CD1c-positive myeloid dendritic cell (primary cell): ENCODE measurements around the gene JAGN1.
"Not testable (repeated sequence)": the region's sequence is repeated elsewhere in the genome, so short reads cannot be mapped to it uniquely, and the experiment has no call there.

Experiments used
- DNase-seq: peaks from one replicate; pipeline ENCODE4 v3.0.0-alpha.2; 2016; ENCODE audit errors: extremely low spot score

The JAGN1 gene

DNA sequence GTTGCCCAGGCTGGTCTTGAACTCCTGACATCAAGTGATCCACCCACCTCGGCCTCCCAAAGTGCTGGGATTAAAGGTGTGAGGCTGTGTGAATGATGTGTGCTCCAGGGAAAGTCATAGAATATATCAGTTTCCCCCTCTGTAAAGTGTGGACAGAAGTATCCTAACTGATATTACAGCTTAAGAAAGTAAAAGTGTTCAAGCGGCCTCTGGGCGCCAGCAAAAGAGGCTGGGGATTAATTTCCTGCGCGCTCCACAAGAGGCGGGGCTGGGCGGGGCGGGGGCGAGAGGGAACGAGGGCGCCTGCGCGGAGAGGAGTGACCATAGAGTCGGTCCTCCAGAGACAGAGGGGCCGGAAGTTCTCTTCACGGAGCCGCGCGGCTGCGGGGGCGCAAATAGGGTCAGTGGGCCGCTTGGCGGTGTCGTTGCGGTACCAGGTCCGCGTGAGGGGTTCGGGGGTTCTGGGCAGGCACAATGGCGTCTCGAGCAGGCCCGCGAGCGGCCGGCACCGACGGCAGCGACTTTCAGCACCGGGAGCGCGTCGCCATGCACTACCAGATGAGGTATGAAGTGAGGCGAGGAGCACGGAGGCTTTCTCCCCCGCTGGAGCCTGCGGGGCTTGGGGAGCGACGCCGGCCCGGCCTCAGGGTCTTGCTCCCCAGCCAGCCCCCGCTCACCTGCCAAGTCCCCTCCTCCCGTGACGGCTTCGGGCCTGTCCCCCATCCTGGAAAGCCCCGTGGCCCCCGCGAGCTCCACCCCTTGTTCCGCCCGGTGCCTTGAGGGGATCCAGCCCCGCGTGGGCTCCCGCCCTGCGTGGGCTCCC lies at the start of gene JAGN1:
Gene JAGN1, plus strand, starts transcription at position 362 of the 823 bp plus-strand sequence. Its CDS starts 113 bp downstream, at position 475.
- DNase-seq = peak; percentile 97

- no peak for DNase-seq
These were observed 49.4 kb upstream of the JAGN1 start for GRCh38 chr3:9841015-9841414.

DNA sequence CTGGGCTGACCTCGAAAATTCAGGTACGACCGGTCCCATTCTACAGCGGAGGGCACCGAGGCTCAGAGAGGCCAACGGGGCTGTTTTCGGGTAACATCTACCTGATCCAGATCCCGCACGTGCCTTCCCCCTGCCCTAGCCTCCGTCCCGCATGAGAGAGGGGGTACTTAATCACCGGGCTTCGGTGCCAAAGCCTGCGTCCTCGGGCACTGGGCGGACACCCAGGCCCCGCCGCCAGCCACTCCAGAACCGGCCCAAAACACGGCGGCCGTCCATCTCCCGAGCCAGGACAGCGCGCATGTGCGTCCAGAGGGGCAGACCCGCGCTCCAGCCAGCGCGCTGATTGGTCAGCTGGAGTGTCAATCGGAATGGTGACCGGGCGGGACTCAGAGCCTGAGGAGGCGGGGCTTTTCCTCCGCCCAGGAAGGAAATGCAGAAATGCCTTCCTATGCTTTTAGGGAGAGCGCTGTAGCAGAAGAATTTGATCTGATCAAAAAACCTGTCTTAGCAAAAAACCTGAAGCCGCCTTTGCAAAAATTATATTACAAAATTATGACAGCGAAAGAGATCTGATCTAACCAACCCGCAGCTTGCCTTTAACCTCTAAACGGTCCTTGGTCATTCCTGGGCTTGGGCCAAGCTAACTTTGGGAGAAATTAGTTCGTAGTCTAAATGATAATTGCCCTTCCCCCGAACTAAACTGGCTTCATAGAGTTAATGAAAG lies 46.5 kb upstream of the JAGN1 start, which contains the start of gene RPUSD3:
Gene RPUSD3, minus strand, starts transcription at position 294 of the 724 bp plus-strand sequence. Its CDS starts 18 bp downstream, at position 276.
- peak; percentile 98 for DNase-seq

GRCh38 chr3:9846231-9846630 lies 44.2 kb upstream of the JAGN1 start:
- DNase-seq = no peak

GRCh38 chr3:9846931-9847488 lies 43.4 kb upstream of the JAGN1 start:
- no peak for DNase-seq

DNA sequence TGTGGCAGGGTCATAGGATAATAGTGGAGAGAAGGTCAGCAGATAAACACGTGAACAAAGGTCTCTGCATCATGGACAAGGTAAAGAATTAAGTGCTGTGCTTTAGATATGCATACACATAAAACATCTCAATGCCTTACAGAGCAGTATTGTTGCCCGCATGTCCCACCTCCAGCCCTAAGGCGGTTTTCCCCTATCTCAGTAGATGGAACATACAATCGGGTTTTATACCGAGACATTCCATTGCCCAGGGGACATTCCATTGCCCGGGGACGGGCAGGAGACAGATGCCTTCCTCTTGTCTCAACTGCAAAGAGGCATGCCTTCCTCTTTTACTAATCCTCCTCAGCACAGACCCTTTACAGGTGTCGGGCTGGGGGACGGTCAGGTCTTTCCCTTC lies 42.5 kb upstream of the JAGN1 start:
- not testable (repeated sequence) for DNase-seq

- peak; percentile 46 for DNase-seq
These were observed 41.5 kb upstream of the JAGN1 start for GRCh38 chr3:9848860-9849259.

DNA sequence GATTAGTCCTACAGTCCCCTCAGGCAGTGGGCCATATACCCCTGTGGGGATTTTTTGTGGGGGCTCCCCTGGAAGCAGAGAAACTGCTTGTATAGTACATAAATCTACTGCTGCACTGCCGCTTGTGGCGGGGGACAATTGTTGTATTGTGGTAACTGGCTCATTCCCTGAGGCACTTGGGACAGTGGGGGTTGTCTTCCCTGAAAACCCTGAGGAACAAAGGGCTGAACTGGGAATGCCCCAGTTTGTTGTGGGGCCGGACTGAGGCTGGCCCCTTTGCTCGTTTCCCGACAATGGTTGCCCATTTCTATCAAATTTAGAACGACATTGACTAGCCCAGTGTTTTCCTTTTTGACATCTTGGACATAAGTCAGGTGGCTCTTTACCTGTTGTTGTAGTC lies 39.0 kb upstream of the JAGN1 start:
- not testable (repeated sequence) for DNase-seq

DNA sequence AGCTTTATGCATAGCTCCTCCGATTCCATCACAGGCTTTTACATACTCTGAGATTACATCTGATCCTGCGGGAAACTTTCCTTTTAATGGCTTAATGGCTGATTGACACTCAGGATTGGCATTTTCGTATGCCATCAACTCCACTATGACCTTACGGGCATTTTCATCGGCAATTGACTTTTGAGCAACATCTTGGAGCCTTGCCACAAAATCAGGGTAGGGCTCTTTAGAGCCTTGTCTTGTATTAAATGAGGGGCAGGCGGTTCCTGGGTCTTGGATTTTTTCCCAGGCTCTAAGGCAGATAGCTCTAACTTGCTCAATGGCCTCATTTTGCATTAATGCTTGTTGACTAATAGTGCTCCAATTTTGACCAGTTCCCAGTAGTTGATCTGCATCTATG lies 38.5 kb upstream of the JAGN1 start:
- DNase-seq = not testable (repeated sequence)

DNA sequence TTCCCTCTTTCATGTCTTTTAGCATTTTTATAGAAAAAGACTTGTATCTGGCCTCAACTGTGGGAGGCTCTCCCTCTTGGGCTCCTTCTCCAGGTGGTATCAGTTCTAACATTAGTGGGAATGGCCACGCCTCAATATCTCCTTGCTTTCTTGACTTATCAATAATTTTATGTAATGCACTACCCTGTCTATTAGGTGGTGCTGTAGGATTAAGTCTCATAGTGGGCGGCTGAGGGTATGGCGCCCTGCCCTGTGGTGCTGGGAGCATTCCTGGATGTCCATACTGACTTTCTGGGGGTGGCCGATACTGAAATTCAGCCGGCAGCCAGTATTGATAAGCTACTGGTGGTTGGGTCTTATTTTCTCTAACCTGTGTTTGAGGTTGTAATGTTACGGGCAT lies 37.9 kb upstream of the JAGN1 start:
- no peak for DNase-seq

GRCh38 chr3:9854291-9854940 lies 36.0 kb upstream of the JAGN1 start:
- not testable (repeated sequence) for DNase-seq

DNA sequence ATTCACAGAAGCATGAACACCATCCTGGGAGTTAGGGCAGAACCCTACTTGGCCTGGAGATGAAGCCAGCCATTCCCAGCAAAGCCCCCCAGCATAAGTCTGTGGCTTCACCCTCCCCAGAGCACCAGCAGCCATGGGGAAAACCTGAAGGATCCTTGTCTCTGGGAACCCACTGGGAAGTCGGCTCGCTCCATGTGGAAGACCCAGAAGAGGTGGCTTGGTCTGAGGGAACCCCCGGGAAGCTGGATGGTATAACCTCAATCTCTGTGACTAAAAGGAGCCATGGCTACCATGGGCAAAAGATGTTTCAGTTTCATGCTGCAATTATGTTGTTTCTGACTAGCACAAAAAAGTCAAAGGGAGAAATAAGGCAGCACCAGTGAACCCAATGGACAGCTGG lies 34.8 kb upstream of the JAGN1 start:
- DNase-seq = no peak

DNA sequence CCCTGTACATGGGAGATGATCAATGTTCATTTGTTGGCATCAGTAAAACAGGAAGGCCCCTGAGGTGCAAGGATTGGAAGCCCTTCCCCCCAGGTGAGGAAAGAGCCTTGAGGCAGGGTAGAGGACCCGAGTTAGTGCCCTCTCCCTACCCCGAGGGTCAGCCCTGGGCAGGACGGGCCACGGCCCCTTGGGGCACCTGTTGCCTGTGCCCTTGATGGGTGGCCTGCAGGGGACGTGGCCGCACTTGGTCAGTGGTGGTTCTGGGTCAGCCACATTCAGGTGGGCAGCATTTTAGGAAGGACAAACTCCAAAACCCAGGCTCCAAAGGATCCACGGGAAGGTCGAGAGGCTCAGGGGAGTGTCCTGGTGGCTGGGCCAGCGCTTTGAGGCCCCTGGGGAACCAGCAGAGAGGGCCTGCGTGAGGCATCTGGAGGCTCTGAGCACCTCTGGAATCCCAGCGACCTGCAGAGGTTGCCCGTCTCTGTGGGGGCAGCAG lies 30.8 kb upstream of the JAGN1 start:
- DNase-seq = no peak

GRCh38 chr3:9861201-9861600 lies 29.2 kb upstream of the JAGN1 start:
- DNase-seq = no peak

DNA sequence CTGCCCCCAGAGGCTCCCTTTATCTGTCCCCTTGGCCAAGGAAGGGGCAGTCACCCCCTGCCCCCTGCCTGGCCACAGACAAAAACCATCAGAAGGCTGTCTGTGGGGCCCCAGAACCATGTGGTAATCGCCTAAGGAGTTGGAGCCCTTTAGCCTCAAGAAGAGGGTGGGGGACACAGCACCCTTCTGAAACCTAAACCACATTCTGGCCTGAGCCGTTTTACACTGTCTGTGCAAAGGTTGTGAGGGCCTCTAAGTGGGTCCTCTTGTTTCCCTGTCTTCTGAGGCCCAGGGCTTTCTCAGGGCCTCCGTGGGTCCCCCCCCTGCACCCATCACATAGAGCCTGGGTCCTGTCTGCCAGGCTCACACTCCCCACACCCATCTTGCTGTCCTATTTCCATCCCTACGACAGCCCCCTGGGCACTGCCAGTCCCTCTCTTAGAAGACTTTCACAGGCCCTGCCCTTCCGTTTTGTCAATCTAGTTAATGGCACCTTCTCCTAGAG lies 28.7 kb upstream of the JAGN1 start:
- DNase-seq = no peak

- DNase-seq = peak; percentile 50
These were observed 27.9 kb upstream of the JAGN1 start for GRCh38 chr3:9862391-9863057.

- DNase-seq = no peak
These were observed 27.2 kb upstream of the JAGN1 start for GRCh38 chr3:9863058-9863772.

DNA sequence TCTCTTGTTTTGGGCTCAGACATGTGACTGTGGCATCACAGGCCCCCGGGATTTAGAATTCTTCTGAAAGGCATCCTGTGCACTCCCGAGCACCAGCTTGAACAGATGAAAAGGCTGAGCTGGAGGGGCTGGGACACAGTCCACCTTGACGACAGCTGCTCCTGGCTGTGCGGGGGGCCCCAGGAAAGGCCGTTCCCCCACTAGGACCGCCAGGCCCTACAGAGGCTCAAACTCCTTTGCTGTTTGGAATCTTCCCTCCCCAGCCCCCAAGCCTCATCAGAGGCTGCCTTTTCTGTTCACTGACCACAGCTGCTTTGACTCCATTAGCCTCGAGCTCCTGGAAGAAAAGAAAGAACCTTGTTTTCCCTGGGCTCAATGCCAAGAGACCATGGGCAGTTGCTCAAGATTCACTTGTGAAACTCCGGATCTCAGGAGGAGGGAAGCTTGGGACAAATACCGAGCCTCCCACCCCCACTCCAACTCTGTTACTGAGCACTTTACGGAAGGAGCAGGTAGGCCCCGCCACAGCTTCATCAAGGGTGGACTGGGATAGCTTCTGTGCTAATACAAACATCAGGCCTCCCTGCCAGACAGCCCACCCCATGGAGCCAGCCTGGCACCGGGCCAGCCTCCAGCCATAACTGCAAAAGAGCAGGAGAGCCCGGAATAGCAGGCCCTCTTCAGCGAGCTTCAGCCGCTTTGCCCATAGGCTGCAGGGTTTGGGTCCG lies 26.0 kb upstream of the JAGN1 start:
- DNase-seq = peak; percentile 33

GRCh38 chr3:9865125-9865637 lies 25.2 kb upstream of the JAGN1 start:
- not testable (repeated sequence) for DNase-seq

- no peak for DNase-seq
These were observed 23.8 kb upstream of the JAGN1 start for GRCh38 chr3:9866639-9867038.
